Kidney epithelial cell (primary cell): Measurements from ENCODE around the gene IL1B. TPM values are rescaled to one million over a fixed set of nuclear protein-coding genes. Genes with fewer than 3 reads are reported as not detected.

ENCODE experiments used
- DNase-seq: peaks from one replicate; pipeline ENCODE4 v3.0.0-alpha.2; 2010; ENCODE audit warnings: low read depth
- H3K27me3 ChIP-seq: 2 replicates; pipeline ENCODE4 v1.6.0; 2011; ENCODE audit warnings: low read length; ENCODE audit not compliant: control insufficient read depth, insufficient read depth
- H3K36me3 ChIP-seq: 2 replicates; pipeline ENCODE4 v1.5.1; 2011; ENCODE audit warnings: low read length; ENCODE audit not compliant: control insufficient read depth, insufficient read depth
- H3K4me3 ChIP-seq: 2 replicates; pipeline ENCODE4 v1.5.1; 2011; ENCODE audit warnings: low read depth, mild to moderate bottlenecking, control low read depth, low read length
- total RNA-seq: library from RNA; depleted of rRNA; stranded (reverse); fragments of >200 nt; gene quantifications from 2 replicates; pipeline ENCODE4 v1.2.3, GENCODE V29; 2015
- TF ChIP-seq, protein P1 (sequence below): IDR thresholded peaks from 2 replicates; pipeline ENCODE4 v1.5.1; 2011; ENCODE audit warnings: mild to moderate bottlenecking, moderate library complexity, low read length, control low read depth, inconsistent platforms; ENCODE audit not compliant: insufficient read depth, poor library complexity, severe bottlenecking

Gene IL1B
- total RNA-seq, 1 donor from 2014 or later: 0.13 TPM

DNA sequence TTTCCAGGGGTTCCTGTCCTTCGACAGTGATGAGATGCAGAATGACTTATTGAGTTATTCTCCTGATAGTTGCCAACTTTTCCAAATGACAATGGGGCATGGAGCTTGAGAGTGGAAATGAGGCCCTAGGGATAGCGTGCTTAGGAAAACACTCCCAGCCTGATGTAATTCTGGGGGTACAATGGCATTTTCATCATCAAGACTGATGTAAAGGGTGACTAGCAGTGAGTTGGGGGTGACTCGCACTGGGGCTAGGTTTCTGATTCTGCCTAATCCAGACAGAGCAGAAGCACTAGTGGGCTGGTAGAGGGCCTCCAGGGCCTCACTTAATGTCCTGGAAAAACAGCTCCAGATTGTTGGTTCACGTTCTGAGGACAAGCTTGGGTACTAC is 40.4 kb upstream of the IL1B start:
- Histone ChIP-seq H3K27me3 (no peaks in the 10 kb centered on the region), H3K4me3 (no peak overlapping the region), H3K36me3 (no peaks in the 10 kb centered on the region)
- TF ChIP-seq, protein P1, sequence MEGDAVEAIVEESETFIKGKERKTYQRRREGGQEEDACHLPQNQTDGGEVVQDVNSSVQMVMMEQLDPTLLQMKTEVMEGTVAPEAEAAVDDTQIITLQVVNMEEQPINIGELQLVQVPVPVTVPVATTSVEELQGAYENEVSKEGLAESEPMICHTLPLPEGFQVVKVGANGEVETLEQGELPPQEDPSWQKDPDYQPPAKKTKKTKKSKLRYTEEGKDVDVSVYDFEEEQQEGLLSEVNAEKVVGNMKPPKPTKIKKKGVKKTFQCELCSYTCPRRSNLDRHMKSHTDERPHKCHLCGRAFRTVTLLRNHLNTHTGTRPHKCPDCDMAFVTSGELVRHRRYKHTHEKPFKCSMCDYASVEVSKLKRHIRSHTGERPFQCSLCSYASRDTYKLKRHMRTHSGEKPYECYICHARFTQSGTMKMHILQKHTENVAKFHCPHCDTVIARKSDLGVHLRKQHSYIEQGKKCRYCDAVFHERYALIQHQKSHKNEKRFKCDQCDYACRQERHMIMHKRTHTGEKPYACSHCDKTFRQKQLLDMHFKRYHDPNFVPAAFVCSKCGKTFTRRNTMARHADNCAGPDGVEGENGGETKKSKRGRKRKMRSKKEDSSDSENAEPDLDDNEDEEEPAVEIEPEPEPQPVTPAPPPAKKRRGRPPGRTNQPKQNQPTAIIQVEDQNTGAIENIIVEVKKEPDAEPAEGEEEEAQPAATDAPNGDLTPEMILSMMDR: no peak
- no peak for DNase-seq

DNA sequence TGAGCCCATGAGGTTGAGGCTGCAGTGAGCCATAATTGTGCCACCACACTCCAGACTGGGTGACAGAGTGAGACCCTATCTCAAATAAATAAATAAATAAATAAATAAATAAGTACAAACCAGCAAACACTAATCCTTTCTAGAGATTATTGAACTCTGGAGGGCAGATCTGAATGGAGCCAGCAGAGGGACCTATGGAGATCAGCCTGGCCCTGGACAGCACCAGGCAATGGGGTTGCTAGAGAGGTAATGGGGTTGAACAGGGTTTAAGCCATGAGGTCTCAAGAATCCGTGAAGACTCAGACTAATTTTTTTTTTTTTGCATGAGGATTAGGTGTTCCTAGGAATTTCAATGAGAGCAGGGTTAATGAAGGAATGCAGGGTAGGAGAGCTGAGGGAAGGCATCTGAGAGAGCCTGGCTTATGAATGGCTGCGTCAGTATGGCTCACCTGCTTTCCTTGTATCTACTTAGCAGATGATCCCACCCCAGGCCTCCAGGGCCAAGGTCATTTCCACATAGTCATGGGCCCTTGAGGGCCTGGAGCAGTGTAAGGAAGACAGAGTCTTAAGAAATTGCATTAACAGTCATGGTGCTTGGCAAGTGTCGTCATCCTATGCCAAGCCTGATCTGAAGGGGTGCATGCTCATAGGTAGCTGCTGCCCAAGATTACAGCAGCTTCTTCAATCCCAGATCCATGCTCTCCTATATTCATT is 39.8 kb upstream of the IL1B start:
- no peaks in the 10 kb centered on the region for H3K36me3 ChIP-seq
- H3K27me3 ChIP-seq: no peaks in the 10 kb centered on the region
- no peak for DNase-seq
- H3K4me3 ChIP-seq: no peak overlapping the region
- TF ChIP-seq, protein P1: no peak

DNA sequence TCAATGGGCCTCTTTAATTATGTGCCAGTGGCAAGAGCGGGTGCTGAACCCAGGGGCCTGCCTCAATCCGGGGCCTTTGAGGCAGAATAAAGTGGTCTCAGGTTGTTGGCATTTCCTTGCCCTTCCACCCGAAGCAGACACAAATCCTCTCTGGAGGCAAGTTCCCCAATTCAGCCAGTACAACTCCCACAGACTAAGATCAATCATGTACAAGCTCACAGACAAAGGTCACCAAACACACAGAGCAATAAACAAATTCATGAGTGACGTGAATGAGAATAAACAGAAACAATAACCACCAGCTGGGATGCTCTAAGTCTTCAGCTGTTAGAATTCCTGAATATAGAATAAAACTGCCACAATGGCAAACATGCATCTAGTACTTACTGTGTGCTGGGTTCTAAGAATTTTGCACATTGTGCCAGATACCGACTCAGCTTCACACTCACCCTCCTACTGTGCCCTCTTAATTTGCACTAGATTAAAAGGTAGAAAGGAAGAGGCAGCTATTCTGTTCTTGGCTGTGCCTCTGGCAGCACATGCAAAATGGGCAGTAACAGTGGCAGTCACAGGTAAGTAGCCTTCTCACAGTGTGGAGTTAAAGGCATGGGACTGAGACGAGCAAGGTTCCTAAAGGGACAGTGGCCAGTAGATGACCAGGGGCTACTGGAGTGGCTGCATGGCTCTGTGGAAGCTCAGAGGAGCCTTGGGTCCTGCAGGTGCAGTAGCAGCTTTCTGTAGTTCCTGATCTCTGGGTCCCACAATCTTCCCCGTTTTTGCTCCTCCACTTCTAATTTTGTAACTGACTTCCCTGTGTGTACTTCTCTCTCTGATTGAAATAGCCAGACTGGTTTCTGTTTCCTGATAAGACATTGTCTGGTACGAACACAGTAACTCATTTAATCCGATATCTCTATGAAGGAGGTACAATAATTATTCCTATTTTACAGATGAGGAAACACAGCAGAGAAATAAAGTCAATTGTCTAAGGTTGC is 34.6 kb upstream of the IL1B start:
- DNase-seq: no peak
- Histone ChIP-seq H3K27me3 (no peaks in the 10 kb centered on the region), H3K4me3 (no peak overlapping the region), H3K36me3 (no peaks in the 10 kb centered on the region)
- TF ChIP-seq, protein P1: no peak

DNA sequence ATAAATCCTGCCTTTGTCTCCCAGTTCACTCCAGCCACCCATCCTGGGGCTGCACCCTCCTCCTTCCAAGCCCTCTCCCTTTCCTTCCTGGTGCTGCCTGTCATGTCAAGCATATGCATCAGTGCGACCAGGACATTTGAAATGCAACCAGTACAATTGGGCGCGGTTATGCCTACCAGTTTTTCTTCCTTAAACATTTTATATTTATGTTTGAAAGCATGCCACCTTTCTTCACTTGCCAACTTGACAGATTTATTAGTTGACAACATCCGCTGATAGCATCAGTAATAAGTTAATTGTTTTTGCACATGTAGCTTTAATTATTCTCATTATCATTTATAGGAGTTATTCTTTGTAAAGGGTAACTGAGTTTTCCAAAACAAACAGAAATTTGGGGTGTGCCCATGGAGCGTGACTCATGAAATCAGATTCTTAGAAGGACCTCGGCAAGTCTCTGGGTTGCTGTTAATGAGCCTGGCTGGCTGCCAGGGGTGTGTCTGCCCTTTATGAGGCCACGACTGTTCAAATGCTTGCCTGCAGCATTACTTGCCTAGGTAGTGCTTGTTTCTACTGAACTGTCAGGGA is 32.8 kb upstream of the IL1B start:
- no peaks in the 10 kb centered on the region for H3K36me3 ChIP-seq
- no peak for DNase-seq
- no peak overlapping the region for H3K4me3 ChIP-seq
- TF ChIP-seq, protein P1: no peak
- no peaks in the 10 kb centered on the region for H3K27me3 ChIP-seq

GRCh38 chr2:112867701-112868631 is 31.4 kb upstream of the IL1B start:
- Histone ChIP-seq H3K27me3 (no peaks in the 10 kb centered on the region), H3K36me3 (no peaks in the 10 kb centered on the region), H3K4me3 (no peak overlapping the region)
- DNase-seq: no peak
- TF ChIP-seq, protein P1: no peak
